NT2/D1 (cell line): ENCODE measurements around the gene FAF1.

ENCODE experiments used
- DNase-seq: peaks from one replicate; pipeline ENCODE4 v3.0.0-alpha.2; 2011; ENCODE audit warnings: low read depth, low spot score
- H3K27me3 ChIP-seq: 2 replicates; pipeline ENCODE4 v1.6.0; 2011; ENCODE audit warnings: mild to moderate bottlenecking; ENCODE audit not compliant: insufficient read length, insufficient read depth
- H3K36me3 ChIP-seq: 2 replicates; pipeline ENCODE4 v1.6.1; 2011; ENCODE audit warnings: mild to moderate bottlenecking, low read length, mixed read lengths; ENCODE audit not compliant: insufficient read depth, insufficient read length
- H3K4me1 ChIP-seq: 2 replicates; pipeline ENCODE4 v1.5.1; 2011; ENCODE audit not compliant: insufficient read depth, insufficient read length
- H3K4me3 ChIP-seq: 2 replicates; pipeline ENCODE4 v1.5.1; 2011; ENCODE audit warnings: low read depth; ENCODE audit not compliant: insufficient read length
- H3K9ac ChIP-seq: 2 replicates; pipeline ENCODE4 v1.6.0; 2011; ENCODE audit warnings: low read depth; ENCODE audit not compliant: insufficient read length
- H3K9me3 ChIP-seq: 2 replicates; pipeline ENCODE4 v1.5.1; 2011; ENCODE audit warnings: mild to moderate bottlenecking, low read length; ENCODE audit not compliant: insufficient read depth
- SUZ12 ChIP-seq: IDR thresholded peaks from 2 replicates; pipeline ENCODE4 v1.6.1; 2011; ENCODE audit not compliant: insufficient read length, insufficient read depth; ENCODE audit errors: extremely low read depth
- YY1 ChIP-seq: IDR thresholded peaks from 2 replicates; pipeline ENCODE4 v1.6.1; 2011; ENCODE audit not compliant: insufficient read length, insufficient read depth
- ZNF274 ChIP-seq: IDR thresholded peaks from 2 replicates; pipeline ENCODE4 v1.6.1; 2011; ENCODE audit warnings: mild to moderate bottlenecking, low read depth, low read length

The FAF1 gene

DNA sequence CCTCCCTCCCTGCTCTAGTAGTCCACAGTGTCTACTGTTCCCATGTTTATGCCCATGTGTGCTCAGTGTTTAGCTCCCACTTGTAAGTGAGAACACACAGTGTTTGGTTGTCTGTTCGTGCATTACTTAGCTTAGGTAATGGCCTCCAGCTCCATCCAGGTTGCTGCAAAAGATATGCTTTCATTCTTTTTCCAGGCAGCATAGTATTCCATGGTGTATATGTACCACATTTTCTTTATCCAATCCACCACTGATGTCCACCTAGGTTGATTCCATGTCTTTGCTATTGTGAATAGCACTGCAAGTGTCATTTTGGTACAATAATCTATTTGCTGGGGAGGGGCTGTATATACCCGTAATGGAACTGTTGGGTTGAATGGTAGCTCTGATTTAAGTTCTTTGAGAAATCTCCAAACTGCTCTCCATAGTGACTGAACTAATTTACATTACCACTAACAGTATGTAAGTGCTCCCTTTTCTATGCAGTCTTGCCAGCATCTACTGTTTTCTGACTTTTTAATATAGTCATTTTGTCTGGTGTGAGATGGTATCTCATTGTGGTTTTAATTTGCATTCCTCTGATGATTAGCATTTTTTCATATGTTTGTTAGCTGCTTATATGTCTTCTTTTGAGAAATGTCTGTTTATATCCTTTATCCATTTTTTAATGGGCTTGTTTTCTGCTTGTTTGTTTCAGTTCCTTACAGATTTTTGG is 344.9 kb downstream of the FAF1 start:
- Histone ChIP-seq H3K27me3 (no peaks in the 10 kb centered on the region), H3K4me3 (no peak overlapping the region), H3K9ac (no peak overlapping the region), H3K4me1 (no peaks in the 10 kb centered on the region), H3K36me3 (no peaks in the 10 kb centered on the region), H3K9me3 (0 out of 2 replicates have a peak, but pooled peaks cover 5% of the 10 kb centered on the region)
- no peak for TF ChIP-seq SUZ12
- TF ChIP-seq YY1: no peak
- no peak for TF ChIP-seq ZNF274
- DNase-seq: no peak

DNA sequence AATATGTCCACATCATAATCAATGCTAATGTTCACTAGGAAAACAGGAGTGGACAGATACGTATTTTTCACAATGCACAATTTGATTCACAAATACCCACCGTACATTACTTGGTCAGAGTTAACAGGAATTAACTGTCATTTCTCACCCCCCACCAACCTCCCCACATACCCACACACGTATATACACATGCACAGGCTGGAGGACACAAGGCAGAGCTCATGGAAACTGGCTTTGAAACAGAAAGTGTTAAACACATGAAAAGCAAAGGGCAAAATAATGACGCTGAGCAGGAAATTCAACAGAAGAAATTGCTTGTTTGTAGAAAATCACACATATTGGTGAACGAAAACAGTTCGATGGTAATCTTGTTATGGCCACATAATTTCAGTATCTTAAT is 348.4 kb downstream of the FAF1 start:
- Histone ChIP-seq H3K27me3 (no peaks in the 10 kb centered on the region), H3K9me3 (0 out of 2 replicates have a peak, but pooled peaks cover 5% of the 10 kb centered on the region), H3K4me1 (no peaks in the 10 kb centered on the region), H3K36me3 (no peaks in the 10 kb centered on the region), H3K9ac (no peak overlapping the region), H3K4me3 (no peak overlapping the region)
- no peak for TF ChIP-seq ZNF274
- TF ChIP-seq SUZ12: no peak
- TF ChIP-seq YY1: no peak
- no peak for DNase-seq

DNA sequence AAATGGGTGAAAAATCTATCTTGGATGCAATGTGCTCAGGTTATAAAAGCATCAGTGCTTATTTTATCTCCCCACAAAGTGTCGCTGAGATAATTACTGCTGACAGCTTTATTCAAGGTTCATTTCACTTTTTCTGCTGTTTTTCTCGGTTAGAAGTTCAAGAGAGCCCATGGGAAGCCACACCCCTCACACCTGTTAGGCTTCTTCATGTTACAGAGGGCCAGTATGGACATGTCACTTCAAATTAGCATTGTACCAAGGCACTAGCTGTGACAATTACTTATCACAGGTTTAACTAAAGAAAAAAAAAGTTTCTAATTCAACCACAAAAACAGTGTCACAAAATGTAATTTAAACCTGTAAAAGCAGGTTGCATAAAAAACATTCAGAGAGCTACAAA is 349.5 kb downstream of the FAF1 start:
- no peaks in the 10 kb centered on the region for H3K4me1 ChIP-seq
- H3K27me3 ChIP-seq: no peaks in the 10 kb centered on the region
- 0 out of 2 replicates have a peak, but pooled peaks cover 5% of the 10 kb centered on the region for H3K9me3 ChIP-seq
- H3K36me3 ChIP-seq: no peaks in the 10 kb centered on the region
- H3K9ac ChIP-seq: no peak overlapping the region
- TF ChIP-seq ZNF274 (no peak), YY1 (no peak)
- no peak overlapping the region for H3K4me3 ChIP-seq
- no peak for DNase-seq

DNA sequence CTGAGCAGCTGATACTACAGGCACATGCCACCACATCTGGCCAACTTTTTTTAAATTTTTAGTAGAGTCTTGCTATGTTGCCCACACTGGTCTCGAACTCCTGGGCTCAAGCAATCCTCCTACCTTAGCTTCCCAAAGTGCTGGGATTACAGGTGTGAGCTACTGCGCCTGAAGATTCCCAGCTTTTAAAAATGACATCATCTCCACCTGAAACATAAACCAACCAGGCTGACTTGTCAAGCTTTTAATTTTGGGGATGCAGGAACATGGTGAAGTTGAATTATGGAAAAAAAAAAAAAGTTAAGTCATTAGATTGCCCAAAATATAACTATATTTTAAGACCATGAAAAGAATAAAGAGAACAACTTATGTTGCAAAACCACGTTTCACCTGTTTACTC is 350.6 kb downstream of the FAF1 start:
- no peaks in the 10 kb centered on the region for H3K4me1 ChIP-seq
- no peaks in the 10 kb centered on the region for H3K9me3 ChIP-seq
- H3K27me3 ChIP-seq: no peaks in the 10 kb centered on the region
- no peak overlapping the region for H3K4me3 ChIP-seq
- no peak for DNase-seq
- H3K36me3 ChIP-seq: no peaks in the 10 kb centered on the region
- H3K9ac ChIP-seq: no peak overlapping the region
- no peak for TF ChIP-seq SUZ12
- no peak for TF ChIP-seq YY1

DNA sequence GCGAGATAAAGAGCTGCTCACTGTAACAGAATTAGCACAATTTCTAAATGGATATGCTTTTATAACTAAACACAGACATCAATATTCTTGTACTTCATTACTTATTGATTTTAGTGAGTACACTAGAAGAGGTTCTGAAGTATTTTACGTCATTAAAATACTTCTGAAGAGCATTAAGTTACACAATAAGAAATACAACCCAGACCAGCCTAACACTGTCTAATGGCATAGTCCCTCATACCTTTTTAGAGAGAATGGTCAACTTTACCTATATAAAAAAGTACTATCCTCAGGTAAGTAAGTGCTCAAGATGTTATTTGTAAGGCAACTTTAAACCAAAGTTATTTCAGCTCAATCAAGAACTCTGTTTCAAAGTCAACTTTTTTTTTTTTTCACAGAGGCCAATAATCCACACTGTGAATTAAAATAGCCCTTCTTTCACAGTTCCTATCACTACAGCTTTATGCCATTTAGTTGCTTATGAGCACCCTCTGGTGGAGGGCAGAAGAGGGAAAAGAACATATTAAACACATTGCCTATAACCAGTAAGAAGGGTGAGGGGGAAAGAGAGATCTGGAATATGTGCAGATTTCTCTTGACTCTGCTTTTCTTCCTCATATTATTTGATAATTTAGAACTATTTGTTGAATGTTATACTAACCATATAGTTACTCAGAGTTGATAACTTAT is 354.7 kb downstream of the FAF1 start:
- Histone ChIP-seq H3K4me3 (no peak overlapping the region), H3K36me3 (no peaks in the 10 kb centered on the region), H3K9ac (no peak overlapping the region), H3K27me3 (no peaks in the 10 kb centered on the region), H3K9me3 (no peaks in the 10 kb centered on the region), H3K4me1 (no peaks in the 10 kb centered on the region)
- peak; percentile 33 for DNase-seq
- TF ChIP-seq SUZ12: no peak
- TF ChIP-seq YY1: no peak

DNA sequence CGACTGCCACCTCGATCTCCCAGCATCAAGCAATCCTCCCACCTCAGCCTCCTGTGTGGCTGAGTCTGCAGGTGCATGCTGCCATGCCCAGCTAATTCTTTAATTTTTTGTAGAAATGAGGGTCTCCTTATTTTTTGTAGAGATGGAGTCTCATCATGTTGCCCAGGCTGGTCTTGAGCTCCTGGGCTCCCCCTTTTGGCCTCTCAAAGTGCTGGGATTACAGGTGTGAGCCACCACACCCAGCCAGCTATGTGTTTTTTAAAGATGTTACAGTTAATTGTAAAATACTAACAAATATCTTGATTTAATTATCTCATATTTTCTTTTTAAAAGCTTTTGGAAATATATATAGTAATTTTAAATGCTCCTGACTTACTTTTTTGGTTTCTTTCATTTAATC is 355.5 kb downstream of the FAF1 start:
- no peaks in the 10 kb centered on the region for H3K4me1 ChIP-seq
- DNase-seq: no peak
- no peaks in the 10 kb centered on the region for H3K36me3 ChIP-seq
- no peak overlapping the region for H3K4me3 ChIP-seq
- no peaks in the 10 kb centered on the region for H3K27me3 ChIP-seq
- H3K9ac ChIP-seq: no peak overlapping the region
- no peak for TF ChIP-seq ZNF274
- TF ChIP-seq SUZ12: no peak
- no peak for TF ChIP-seq YY1
- no peaks in the 10 kb centered on the region for H3K9me3 ChIP-seq

DNA sequence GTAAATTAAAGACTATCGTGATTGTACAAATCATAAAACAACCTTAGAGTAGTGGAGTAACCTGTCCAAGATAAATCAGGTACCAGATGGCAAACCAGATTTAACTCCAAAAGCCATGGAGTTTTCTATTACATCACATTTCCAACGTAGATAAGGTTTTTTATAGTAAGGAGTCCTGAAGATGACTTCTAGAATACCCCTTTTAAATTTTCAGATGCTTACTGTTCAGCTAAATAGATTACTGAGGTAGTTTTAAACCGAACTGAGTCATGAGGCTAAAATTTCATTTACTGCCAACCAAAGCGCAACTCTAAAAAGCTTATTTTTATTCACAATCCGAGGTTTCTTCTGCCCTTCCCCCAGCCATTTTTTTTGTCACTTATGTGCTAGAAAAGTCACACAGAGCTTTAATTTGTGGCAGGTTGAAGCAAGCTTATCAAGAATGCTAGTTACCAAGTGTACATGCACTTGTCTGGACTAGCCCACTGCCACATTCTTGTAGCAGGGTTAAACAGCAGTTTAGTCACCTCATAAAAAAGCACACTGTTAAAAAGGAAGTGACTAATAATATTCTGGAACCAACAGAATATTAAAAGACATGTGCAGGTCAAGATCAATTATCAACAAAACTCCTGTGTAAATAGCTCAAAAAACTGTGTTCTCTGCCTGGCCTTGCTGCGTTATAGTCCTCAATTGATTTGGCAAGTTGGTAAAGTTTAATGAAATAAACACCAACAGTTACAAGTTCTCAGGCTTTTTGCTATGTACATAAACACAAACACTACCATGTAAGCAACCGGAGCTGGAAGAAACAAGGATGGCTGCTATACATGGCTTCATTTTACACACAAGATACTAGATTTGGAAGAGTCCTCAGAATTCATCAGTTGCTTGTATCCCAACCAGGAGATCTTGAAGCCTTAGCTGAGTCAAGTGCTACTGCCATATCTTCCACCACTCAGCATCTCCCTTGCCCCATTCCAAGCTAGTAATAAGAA is 356.5 kb downstream of the FAF1 start:
- no peak overlapping the region for H3K9ac ChIP-seq
- no peaks in the 10 kb centered on the region for H3K27me3 ChIP-seq
- H3K36me3 ChIP-seq: no peaks in the 10 kb centered on the region
- H3K9me3 ChIP-seq: no peaks in the 10 kb centered on the region
- no peak overlapping the region for H3K4me3 ChIP-seq
- no peak for DNase-seq
- TF ChIP-seq SUZ12 (no peak), ZNF274 (no peak), YY1 (no peak)
- H3K4me1 ChIP-seq: no peaks in the 10 kb centered on the region
